ENCODE data around the gene AQP6.
A peak's percentile ranks its signal among the peaks of the same experiment; 100 is the strongest.

AQP6 gene

DNA sequence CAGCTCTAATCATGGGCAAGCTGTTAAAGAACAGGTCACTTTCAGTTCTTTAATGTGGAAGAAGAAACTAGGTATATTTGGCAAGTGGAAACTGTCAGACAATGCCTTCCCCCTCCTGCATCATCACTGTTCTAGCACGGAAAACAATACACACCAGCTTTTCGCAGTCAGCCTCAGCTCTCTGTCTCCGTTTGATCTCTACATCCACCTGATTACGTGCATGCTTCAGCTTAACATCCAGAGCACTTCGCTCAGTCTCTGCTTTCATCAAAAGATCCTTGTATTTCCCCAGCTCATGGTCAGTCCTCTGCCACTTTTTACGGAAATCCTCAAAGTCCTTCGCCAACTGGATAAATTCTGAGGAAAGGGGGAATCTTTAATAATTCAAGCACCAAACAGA lies 33.5 kb downstream of the AQP6 start:
- DNase-seq = no peak

- no peak for DNase-seq
Measured at GRCh38 chr12:50006754-50007442, 34.2 kb downstream of the AQP6 start.

GRCh38 chr12:50013361-50014147 lies 40.8 kb downstream of the AQP6 start:
- no peak for DNase-seq

- DNase-seq = no peak
Measured at GRCh38 chr12:50014342-50014741, 41.6 kb downstream of the AQP6 start.

GRCh38 chr12:50016501-50017475 lies 44.0 kb downstream of the AQP6 start:
- peak; percentile 40 for DNase-seq

DNA sequence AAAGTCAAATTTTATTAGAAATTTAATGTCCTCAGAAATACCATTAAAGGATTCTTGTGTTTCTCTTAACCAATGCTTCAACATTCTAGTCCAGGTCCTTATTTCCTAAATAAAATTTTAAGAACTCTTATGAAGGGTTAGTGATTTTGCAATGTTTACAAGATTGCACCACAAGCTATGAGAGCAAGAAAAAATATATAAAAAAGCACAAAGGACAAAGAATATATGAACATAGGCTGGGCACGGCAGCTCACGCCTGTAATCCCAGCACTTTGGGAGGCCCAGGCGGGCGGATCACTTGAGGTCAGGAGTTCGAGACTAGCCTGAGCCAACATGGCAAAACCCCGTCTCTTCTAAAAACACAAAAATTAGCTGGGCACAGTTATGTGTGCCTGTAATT lies 44.9 kb downstream of the AQP6 start:
- DNase-seq = no peak

DNA sequence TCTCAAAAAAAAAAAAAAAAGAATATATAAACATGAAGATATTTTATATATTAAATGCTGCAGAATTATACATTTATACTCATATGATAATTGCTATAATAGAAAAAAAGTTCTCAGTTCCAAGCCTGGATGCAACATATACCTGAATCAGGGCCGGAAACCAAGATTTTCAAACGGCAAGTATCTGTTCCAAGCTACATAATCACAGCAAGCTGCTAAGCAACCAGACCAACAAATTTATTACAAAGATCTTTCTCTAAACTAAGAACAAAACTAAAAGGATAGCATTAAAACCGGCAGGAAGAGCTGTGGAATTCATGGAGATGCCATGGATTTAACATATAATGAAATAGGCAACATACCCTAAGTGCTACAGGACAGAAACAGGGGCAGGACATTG lies 45.4 kb downstream of the AQP6 start:
- no peak for DNase-seq

DNA sequence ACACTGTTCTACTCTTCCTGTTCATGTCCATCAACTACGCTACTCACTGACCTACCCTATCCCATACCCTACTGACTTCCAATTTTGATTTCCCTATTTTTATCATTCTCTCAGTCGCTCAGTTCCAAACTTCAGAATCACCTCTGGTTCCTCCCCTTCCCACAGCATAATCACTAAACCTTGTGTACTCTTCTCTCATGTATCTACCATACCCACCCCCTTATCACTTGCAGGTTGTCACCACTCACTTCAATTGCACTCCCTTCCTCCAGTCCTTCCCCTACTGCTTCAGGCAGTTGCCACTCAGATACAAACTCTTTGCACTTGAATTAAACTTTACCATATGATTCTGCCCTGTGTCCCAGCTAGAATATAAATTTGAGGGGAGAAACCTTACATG lies 46.2 kb downstream of the AQP6 start:
- DNase-seq = no peak

- no peak for DNase-seq
Measured at GRCh38 chr12:50019524-50019923, 46.8 kb downstream of the AQP6 start.

GRCh38 chr12:50021031-50021430 lies 48.3 kb downstream of the AQP6 start:
- no peak for DNase-seq

DNA sequence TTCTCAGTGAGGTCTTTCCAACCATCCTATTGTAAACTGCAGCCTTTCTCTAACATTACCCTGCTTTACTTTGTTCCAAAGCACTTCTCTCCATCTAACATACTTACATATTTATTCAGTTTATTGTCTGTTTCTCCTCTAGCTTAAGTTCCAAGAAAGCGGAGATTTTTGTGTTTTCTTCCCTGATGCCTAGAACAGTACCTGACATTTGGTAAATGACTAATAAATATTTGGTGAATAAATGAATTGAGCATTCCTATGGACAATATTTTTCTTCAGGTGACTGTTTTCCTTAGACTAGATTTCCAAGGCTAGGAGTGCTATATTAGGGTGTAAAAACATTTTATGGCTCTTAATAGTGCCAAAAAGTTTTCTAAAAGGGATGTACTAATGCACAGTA lies 50.2 kb downstream of the AQP6 start:
- no peak for DNase-seq

DNA sequence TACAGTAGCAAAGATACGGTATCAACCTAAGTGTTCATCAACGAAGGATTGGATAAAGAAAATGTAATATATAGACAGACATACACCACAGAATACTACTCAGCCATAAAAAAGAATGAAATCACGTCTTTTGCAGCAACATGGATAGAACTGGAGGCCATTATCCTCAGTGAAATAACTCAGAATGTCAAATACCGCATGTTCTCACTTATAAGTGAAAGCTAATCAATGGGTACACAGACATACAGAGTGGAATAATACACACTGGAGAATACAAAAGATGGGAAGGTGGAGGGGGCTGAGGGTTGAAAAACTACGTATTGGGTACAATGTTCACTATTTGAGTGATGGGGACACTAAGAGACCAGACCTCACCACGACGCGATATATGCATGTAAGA lies 51.5 kb downstream of the AQP6 start:
- no peak for DNase-seq

DNA sequence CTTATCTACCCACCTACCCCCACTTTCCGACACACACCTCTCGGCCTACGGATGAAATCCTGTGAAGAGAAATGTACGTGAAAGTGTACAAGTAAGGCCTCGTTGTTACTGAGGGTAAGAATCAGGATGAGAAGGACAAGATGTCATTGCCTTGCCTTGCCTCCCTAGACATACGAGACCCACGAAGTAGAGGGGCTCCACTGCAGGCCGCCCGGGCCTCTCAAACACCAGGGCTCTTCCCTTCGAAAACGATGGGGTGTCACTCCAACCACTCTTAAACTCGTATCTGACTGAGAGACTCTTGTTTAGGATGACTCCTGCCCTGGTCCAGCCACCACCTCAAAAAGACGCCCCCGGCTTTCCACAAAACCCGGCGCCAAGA lies 52.0 kb downstream of the AQP6 start:
- DNase-seq = no peak

DNA sequence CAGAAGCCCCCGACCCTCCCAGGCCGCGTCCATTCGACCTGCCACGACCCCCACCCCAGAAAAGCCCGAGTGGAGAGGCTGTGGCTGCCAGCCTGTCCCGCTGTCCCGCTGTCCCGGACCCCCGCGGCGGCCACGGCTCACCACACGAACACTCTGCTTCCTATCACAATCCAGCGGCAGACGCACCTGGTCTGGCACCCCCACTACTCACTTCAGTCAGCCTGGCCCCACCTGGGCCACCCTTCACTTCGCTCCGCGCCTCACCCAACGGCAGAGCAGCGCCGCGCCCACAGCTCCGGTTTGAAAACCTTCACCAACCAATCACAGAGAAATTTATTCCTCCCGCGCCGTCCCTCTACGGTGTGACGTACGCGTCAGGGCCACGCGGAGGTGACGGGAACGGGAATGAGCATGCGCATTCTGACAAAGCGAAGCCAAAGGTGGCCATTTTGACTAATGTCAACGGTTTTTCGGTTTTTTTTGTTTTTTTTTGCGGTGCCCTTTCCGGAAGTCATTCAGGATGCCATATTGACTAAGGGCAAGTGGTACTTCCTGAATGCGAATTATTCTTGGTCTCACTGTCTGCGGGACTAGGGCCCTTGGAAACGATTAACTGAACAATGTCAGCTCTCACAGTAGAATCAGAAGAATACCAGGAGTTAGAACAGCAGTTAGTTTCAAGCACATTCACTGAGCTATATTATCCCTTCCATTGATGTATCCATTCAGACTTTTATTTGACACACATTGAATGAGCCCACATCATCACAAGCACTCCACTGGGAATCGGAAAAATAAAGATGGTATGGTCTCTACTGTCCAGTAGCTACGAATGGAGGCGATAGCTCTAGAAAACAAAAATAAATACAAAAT lies 52.7 kb downstream of the AQP6 start, which contains the start of gene RACGAP1:
Gene RACGAP1 (minus strand): TSS at position 308 of the 873 bp plus-strand sequence. CDS start 8,779 bp downstream, outside the sequence.
- DNase-seq = peak; percentile 98

GRCh38 chr12:50026691-50027090 lies 53.9 kb downstream of the AQP6 start:
- DNase-seq = no peak
